GM21381 (cell line): ENCODE results near the gene BMP7.

Experiments used
- ATAC-seq: cut with Tn5 transposase; IDR thresholded peaks from one replicate; pipeline ENCODE4 v1.9.1; 2021; ENCODE audit warnings: mild to moderate bottlenecking, moderate library complexity; ENCODE audit not compliant: unreplicated experiment

Gene BMP7

GRCh38 chr20:57177636-57178280, 88.7 kb downstream of the BMP7 start:
- ATAC-seq: no peak

GRCh38 chr20:57176842-57177241, 89.6 kb downstream of the BMP7 start:
- no peak for ATAC-seq

- ATAC-seq: no peak
These were observed 90.9 kb downstream of the BMP7 start for GRCh38 chr20:57175397-57176010.

GRCh38 chr20:57174737-57175136, 91.7 kb downstream of the BMP7 start:
- ATAC-seq: no peak

- ATAC-seq: no peak
These were observed 92.5 kb downstream of the BMP7 start for GRCh38 chr20:57173986-57174385.

- no peak for ATAC-seq
These were observed 93.4 kb downstream of the BMP7 start for GRCh38 chr20:57173041-57173440.

DNA sequence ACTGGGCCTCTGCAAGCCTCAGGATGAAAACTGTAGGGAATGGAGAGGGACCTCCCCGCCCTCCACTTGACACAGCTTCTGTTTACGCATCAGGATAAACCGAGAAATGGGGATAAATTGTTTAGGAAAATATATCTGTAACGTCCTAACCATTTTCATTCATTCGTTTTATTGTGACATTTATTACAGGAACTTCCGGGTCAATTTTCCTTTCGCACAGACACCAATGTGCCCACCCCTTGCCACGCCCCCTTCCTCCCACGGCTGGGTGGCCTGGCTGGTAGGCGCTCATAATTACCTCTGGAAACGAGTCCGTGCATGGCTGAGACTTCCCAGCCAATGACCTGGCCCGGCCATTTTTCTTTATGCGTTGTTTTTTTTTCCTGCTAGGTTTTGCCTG, 96.1 kb downstream of the BMP7 start:
- no peak for ATAC-seq

GRCh38 chr20:57169162-57169561, 97.3 kb downstream of the BMP7 start:
- ATAC-seq: no peak

GRCh38 chr20:57167971-57168701, 98.3 kb downstream of the BMP7 start:
- ATAC-seq: no peak

GRCh38 chr20:57167292-57167655, 99.2 kb downstream of the BMP7 start:
- no peak for ATAC-seq

DNA sequence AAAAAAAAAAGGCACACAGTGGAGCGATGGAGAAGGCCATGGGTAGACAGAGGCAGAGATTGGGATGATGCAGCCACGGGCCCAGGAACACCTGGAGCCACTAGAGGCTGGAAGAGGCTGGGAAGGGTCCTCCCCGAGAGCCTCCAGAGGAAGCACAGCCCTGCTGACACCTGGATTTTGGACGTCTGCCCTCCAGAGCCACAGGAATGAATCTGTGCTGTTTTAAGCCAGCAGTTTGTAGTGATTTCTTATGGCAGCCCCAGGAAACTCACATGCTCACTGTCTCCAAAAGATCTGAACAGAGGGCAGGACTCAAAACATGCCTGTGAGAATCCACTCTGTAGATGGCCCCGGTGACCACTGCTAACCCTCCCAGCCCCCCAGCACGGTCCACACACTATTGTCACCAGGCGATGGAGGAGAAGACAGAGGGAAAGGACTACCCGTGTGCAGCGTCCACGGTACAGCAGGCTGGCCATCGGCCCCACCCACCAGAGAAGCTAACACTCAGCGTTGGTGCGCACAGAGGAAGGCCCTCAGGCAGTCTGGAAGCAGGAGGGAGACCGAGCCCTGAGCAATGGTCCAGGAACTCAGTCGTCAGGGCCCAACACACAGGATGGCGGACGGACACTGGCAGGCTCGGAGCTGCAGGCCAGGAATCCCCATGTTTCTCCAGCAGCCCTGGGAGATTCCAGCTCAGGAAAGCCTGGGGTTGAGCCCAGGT, 99.7 kb downstream of the BMP7 start:
- no peak for ATAC-seq

- ATAC-seq: no peak
These were observed 100.9 kb downstream of the BMP7 start for GRCh38 chr20:57165427-57166004.

DNA sequence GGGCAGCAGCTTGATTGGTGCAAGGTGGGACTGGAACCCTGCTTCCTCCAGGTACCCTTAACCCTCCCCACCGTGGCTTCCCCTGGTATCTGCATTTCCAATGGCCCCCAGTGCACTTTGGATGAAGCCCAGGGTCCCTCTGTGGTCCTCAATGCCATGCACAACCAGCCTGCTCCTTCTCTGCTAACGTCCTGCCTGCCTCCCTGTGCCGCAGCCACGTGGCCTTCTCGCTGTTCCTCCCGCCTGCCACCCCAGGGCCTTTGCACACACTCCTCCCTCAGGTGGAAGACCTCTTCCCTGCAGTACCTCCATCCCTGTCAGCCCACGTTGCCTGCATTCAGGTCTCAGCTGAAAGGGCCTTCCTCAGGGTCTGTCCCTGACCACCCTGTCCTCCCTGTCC, 101.6 kb downstream of the BMP7 start:
- ATAC-seq: no peak

DNA sequence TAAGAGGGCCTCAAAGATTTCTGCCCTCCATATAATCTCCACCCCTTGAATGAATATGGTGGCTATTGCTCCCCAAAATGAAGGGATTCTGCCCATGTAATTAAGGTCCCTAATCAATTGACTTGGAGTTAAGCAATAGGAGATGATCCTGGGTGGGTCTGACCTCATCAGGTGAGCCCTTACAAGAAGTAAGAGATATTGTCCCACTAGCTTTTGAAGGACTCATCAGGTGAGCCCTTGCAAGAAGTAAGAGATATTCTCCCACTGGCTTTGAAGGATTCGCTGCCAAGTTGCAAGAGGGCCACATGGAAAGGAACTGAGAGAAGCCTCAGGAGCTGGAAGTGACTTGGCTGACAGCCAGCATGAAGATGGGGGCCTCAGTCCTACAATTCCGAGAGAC, 103.4 kb downstream of the BMP7 start:
- ATAC-seq: no peak

- no peak for ATAC-seq
These were observed 104.1 kb downstream of the BMP7 start for GRCh38 chr20:57162362-57162652.

GRCh38 chr20:57161478-57162361, 104.7 kb downstream of the BMP7 start:
- ATAC-seq: no peak

GRCh38 chr20:57160985-57161384, 105.5 kb downstream of the BMP7 start:
- no peak for ATAC-seq

GRCh38 chr20:57159945-57160610, 106.4 kb downstream of the BMP7 start:
- no peak for ATAC-seq

DNA sequence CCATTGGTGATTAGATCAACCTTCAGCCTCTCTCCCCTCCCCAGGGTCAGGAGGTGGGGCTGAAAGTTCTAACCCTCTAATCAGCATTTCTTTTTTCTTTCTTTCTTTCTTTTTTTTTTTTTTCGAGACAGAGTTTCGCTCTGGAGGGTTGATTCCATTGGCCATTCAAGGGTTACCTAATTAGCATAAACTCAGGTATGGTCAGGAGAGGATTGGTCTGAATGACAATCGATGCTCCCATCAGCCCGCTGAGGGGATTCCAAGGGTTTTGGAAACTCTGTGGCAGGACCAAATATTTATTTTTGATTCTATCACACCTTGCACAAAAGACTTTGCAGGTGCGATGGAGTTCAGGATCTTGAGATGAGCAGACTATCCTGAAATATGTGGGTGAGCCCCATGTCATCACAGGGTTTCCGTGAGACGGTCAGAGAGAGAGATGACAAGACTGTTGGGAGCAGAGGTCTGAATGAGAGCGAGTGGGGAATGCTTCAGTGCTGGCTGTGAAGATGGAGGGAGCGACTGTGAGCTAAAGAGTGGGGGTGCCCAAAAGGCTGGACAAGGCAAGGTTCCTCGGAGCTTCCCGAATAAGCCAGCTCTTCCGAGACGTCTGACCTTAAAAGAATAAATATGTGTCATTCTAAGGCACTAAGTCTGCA, 107.1 kb downstream of the BMP7 start:
- no peak for ATAC-seq
